Duodenal mucosa (tissue), 2 donors: ENCODE data around the gene ZFYVE28.

Source experiments
- H3K27ac ChIP-seq: one replicate; pipeline ENCODE4 v1.7.0; 2013; ENCODE audit warnings: low read depth, low read length
- H3K27me3 ChIP-seq, 2 donors: one replicate each; pipeline ENCODE4 v1.7.0; 2013; ENCODE audit warnings: low read length in 2 of 2, control low read depth in 1 of 2; ENCODE audit not compliant: insufficient read depth in 2 of 2, control insufficient read depth in 1 of 2
- H3K36me3 ChIP-seq, 2 donors: one replicate each; pipeline ENCODE4 v1.7.0; 2013; ENCODE audit warnings: low read length in 2 of 2, control low read depth in 1 of 2; ENCODE audit not compliant: insufficient read depth in 2 of 2, control insufficient read depth in 1 of 2
- H3K4me1 ChIP-seq, 2 donors: one replicate each; pipeline ENCODE4 v1.7.0; 2013; ENCODE audit warnings: low read length in 2 of 2, control low read depth in 1 of 2; ENCODE audit not compliant: insufficient read depth in 2 of 2, control insufficient read depth in 1 of 2
- H3K4me3 ChIP-seq, 2 donors: one replicate each; pipeline ENCODE4 v1.7.0; 2013; ENCODE audit warnings: low read length in 2 of 2, low read depth in 1 of 2
- H3K9ac ChIP-seq, 2 donors: one replicate each; pipeline ENCODE4 v1.7.0; 2013; ENCODE audit warnings: low read length in 2 of 2, low read depth in 1 of 2
- H3K9me3 ChIP-seq, 2 donors: one replicate each; pipeline ENCODE4 v1.7.0; 2013; ENCODE audit warnings: low read length in 2 of 2, control low read depth in 1 of 2; ENCODE audit not compliant: control insufficient read depth in 1 of 2

ZFYVE28 gene

DNA sequence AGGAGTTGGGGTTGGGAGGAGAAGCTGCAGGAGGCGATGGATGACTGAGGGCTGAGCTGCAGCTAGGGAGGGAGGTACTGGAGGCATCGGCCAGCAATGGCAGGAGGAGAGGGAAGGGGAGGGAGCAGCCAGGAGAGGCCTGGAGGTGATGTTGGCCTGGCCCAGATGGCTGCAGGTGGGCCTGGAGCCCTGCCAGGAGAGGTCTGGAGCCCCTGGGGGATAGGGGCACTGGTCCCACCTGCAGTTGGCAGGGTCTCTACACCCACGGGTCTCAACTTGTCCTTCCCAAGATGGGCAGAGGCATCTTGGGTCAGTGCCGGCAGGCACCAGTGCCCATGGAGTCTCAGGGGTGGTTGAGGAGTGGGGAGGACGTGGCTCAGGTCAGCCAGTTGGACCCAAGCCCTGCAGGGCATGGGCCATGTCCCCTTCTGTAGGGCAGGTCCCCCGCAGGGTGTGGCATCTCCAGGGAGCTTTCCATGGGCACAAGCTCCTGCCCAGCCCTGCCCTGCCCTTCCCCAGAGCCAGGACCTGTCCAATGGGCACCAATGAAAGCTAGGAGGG is 153.9 kb downstream of the ZFYVE28 start:
- no peak overlapping the region for H3K9ac ChIP-seq
- no peaks in the 10 kb centered on the region for H3K9me3 ChIP-seq
- H3K36me3 ChIP-seq = no peaks in the 10 kb centered on the region
- H3K4me3 ChIP-seq = no peak overlapping the region
- H3K4me1 ChIP-seq = peaks cover 20% of the 10 kb centered on the region in 2 donors
- H3K27ac ChIP-seq = no peak overlapping the region
- no peaks in the 10 kb centered on the region for H3K27me3 ChIP-seq

DNA sequence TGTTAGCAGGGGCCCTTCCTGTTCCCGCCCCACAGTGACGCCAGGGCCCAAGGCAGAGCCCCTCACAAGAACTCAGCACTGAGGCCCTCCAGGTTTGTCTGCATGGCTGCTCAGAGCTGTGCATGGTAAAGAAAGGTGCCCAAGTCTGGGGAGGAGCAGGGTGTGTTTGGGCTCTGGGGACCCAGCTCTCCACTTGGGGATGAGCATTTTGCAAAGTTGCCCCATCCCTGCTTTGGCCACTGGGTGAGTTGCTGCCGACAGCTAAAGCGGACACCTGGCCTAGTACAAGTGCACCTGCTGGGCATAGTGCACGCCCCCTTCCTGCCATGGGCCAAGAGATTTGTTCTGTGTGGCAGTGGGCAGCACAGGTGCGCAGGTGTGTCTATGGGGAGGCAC is 154.5 kb downstream of the ZFYVE28 start:
- H3K9me3 ChIP-seq = no peaks in the 10 kb centered on the region
- H3K27me3 ChIP-seq = no peaks in the 10 kb centered on the region
- H3K4me1 ChIP-seq = peaks cover 26% of the 10 kb centered on the region in 2 donors
- H3K4me3 ChIP-seq = no peak overlapping the region
- no peak overlapping the region for H3K9ac ChIP-seq
- peaks cover 0 to under 1% of the 10 kb centered on the region in 2 donors for H3K36me3 ChIP-seq
- no peak overlapping the region for H3K27ac ChIP-seq

- Histone ChIP-seq H3K36me3 (peaks cover 0 to 11% of the 10 kb centered on the region in 2 donors), H3K27ac (peak overlapping the region; percentile 89), H3K9ac (peak overlapping the region; percentile 77 to 80), H3K9me3 (no peaks in the 10 kb centered on the region), H3K27me3 (no peaks in the 10 kb centered on the region), H3K4me1 (peaks cover 32 to 34% of the 10 kb centered on the region in 2 donors), H3K4me3 (peak overlapping the region; percentile 79 to 82)
Observed at GRCh38 chr4:2262944-2263250, 155.5 kb downstream of the ZFYVE28 start.

GRCh38 chr4:2262145-2262943 is 156.1 kb downstream of the ZFYVE28 start:
- H3K4me3 ChIP-seq = peak overlapping the region; percentile 79 to 82
- peaks cover 37 to 38% of the 10 kb centered on the region in 2 donors for H3K4me1 ChIP-seq
- no peaks in the 10 kb centered on the region for H3K9me3 ChIP-seq
- H3K27me3 ChIP-seq = no peaks in the 10 kb centered on the region
- peak overlapping the region; percentile 89 for H3K27ac ChIP-seq
- H3K36me3 ChIP-seq = peaks cover 0 to 16% of the 10 kb centered on the region in 2 donors
- H3K9ac ChIP-seq = peak overlapping the region; percentile 77 to 80

GRCh38 chr4:2261853-2262144 is 156.6 kb downstream of the ZFYVE28 start, which contains the start of gene MXD4:
Gene MXD4 (minus strand): TSS chr4:2262109. CDS start chr4:2261980, 129 bp downstream.
- Histone ChIP-seq H3K27ac (peak within 1 kb of the TSS; percentile 89), H3K9ac (peak within 1 kb of the TSS; percentile 78 to 80), H3K36me3 (peaks cover 0 to 21% of the 10 kb centered on the region in 2 donors), H3K4me1 (peaks cover 37 to 43% of the 10 kb centered on the region in 2 donors), H3K27me3 (no peaks in the 10 kb centered on the region), H3K4me3 (peak within 1 kb of the TSS; percentile 79 to 82), H3K9me3 (no peaks in the 10 kb centered on the region)

DNA sequence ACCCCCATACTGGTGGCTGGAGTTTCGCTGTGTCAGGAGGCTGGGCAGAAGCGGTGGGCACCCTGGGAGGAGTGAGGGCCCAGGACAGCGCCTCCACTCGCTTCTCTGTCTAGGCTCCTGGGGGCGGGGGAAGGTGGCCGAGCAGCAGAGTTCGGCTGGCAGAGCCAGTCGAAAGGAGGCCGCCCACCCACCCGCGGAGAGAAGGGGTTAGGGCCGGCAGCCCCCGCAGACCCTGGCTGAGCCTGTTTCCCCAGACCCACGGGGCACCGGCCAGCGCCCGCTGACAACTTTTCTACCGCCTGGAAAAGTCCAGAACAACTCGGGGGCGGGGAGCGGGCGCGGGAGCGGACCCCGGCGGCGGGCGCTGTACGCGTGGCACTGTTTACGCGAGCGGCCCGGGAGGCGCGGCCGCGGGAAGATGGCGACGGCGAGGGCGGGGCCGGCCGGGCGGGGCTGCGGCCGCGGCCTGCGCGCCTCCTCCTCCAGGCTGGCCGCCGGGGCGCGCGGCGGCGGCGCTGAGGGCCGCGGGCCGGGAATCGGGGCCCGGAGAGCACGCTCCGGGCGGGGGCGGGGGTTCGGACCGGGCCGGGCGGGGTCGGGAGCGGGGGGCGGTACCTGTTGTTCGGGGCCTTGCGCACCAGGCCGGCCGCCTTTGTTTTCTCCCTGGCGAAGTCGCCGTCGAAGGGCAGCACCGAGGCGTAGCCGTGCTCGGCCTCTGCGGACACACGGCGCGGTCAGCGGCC is 157.2 kb downstream of the ZFYVE28 start:
- H3K27ac ChIP-seq = peak overlapping the region; percentile 89

DNA sequence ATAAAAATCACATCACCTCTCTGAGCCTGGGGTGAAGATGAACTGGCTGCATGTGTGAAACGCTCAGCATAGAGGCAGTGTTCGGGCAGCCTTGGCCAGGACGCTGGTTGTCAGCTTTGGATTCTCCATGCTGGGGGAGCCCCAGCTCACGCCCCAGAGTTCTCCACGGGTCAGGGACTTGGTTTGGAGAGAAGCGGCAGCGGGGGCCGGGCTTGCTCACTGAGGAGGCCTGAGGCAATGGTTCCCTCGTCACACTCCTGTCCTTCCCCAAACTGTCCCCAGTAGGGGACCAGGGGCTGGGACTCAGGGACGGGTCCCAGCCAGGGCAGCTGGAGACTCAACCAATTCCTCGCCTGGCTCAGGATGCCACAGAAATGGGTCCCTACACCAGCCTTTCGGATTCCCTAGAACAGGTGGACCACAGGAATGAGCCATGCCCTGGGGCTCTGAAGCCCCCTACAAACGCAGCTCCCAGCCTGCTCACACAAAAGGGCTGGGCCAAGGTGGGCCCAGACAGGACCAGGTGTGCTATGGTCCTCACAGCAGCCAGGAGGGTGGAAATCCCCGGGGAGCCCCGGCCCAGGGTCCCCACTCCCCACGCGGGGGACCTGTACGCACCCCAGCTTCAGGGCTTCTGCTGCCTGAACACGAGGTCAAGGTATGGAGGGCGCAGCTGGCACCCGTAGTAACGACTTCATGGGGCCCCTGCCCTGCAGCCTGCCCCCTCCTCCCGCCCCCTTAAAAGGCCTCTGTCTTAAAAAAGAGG is 157.9 kb downstream of the ZFYVE28 start:
- H3K27ac ChIP-seq = no peak overlapping the region

More for the DNA sequence above, 157.2 kb downstream of the ZFYVE28 start:
- Histone ChIP-seq H3K9ac (peak overlapping the region; percentile 74 to 78), H3K4me3 (peak overlapping the region; percentile 78 to 80), H3K36me3 (peaks cover 0 to 21% of the 10 kb centered on the region in 2 donors), H3K4me1 (peaks cover 37 to 43% of the 10 kb centered on the region in 2 donors), H3K27me3 (no peaks in the 10 kb centered on the region), H3K9me3 (no peaks in the 10 kb centered on the region)

DNA sequence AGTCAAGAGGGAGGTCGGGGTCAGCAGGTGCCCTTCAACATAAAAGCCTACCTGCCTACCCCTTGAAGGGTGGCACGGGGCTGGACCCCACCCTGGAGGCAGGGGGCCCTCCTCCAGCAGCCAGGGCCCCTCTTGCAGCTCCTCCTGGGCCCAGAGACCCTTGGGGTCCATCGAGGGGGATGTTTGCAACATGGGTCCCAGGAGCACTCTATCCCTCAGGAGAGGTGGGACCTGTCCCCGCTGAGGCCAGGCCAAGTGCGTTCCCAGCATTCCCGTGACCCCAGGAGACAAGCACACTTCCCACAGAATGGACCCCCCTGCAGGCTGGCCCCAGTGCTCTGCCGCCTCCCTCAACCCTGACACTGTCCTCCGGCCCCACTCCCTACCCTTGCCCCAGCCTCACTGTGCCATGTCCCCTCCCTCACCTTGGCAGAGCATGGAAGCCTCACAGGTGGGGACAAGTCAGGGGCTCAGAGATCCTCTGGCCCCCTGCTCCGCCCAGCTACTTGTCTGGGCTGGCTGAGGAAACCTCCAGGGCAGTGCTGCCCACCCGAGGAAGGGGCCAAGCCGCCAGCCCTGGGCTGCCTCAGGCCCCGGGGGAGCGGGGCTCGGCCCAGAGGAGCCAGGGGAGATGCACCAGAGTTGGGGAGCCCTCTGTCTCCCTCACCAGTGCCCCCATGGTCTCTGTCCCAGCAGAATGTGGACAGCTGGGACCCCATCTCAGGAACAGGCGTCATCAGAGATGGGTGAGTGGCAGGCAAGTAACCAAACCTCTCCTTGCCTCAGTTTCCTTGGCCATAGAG is 158.7 kb downstream of the ZFYVE28 start:
- peak overlapping the region; percentile 74 to 80 for H3K4me3 ChIP-seq
- no peaks in the 10 kb centered on the region for H3K27me3 ChIP-seq
- H3K9ac ChIP-seq = peak overlapping the region in 1 of 2 donors; percentile 78
- H3K4me1 ChIP-seq = peaks cover 37 to 43% of the 10 kb centered on the region in 2 donors
- no peaks in the 10 kb centered on the region for H3K9me3 ChIP-seq
- H3K36me3 ChIP-seq = peaks cover 4 to 28% of the 10 kb centered on the region in 2 donors
- no peak overlapping the region for H3K27ac ChIP-seq

More for the DNA sequence above, 157.9 kb downstream of the ZFYVE28 start:
- Histone ChIP-seq H3K4me3 (peak overlapping the region; percentile 74 to 80), H3K27me3 (no peaks in the 10 kb centered on the region), H3K9ac (peak overlapping the region; percentile 74 to 78), H3K36me3 (peaks cover 0 to 21% of the 10 kb centered on the region in 2 donors), H3K9me3 (no peaks in the 10 kb centered on the region), H3K4me1 (peaks cover 37 to 43% of the 10 kb centered on the region in 2 donors)

DNA sequence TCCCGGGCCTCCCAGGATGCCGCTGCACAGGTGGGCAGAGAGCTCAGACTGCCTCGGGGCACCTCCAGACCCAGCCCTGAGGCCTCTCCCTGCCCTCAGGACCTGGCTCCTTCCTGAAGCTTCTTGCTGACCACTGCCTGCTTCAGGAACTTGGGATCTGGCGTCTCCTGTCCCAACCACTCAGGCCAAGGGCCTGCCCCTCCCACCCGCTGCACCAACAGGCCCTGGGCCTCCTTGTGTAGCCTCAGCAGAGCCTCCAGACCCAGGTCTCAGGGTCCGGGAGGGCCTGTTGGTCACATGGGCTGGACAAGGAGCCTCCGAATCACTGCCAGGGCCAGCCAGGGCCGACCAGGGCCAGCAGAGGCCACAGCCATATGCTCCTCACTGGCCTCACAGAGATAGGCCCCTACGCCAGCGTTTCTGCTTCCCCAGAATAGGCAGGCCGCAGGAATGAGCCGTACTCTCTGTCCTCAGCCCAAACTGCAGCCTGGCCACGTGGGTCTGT is 159.4 kb downstream of the ZFYVE28 start:
- H3K9me3 ChIP-seq = no peaks in the 10 kb centered on the region
- no peak overlapping the region for H3K9ac ChIP-seq
- H3K27me3 ChIP-seq = no peaks in the 10 kb centered on the region
- H3K27ac ChIP-seq = no peak overlapping the region
- H3K36me3 ChIP-seq = peaks cover 4 to 32% of the 10 kb centered on the region in 2 donors
- H3K4me1 ChIP-seq = peaks cover 34 to 43% of the 10 kb centered on the region in 2 donors
- H3K4me3 ChIP-seq = no peak overlapping the region
